Measurements from ENCODE around the gene PPP3CA. TPM values are rescaled to one million over a fixed set of nuclear protein-coding genes. Genes with fewer than 3 reads are reported as not detected.

Gene PPP3CA
- total and polyA plus RNA-seq, 7 experiments from 2014 or later = 2.9 to 30.9 (median 16.9) TPM

DNA sequence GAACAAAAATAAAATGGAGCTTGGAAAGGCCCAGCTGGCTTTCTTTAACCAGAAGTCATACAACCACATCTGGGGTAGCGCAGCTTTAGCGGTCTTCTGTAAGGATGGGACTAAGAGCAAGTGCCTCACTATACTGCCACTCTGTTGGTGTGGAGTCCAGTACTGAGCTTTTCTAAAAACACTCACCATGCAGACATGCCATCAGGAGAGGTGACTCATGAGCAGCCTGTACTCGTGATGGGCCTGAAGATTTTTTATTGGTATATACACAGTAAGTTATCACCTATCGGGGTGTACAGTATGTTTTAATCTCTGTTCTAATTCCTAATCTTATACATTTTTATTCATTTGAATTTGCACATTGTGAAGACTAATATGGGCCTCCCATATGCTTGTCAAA lies 9.6 kb downstream of the PPP3CA start:
- H3K27ac ChIP-seq (ENCODE audit: low read depth, low read length) = no peak overlapping the region
- ChIA-PET CTCF (no interaction called here), POLR2A (interaction anchor here (1.6 kb wide), 1 partner anchor 8 kb away, joined by 3 read pairs; no protein-coding TSS in a partner anchor)
- ATAC-seq = peak; percentile 47
- intact Hi-C loops (cut with micrococcal nuclease) = no loop called here
- H3K27me3 ChIP-seq (ENCODE audit: control insufficient read depth in 2 of 2, insufficient read depth in 2 of 2, low read length in 2 of 2) = no peaks in the 10 kb centered on the region
- peaks cover 0 to 45% (median 0%) of the 10 kb centered on the region in 5 donors for H3K27me3 Mint-ChIP-seq
- peaks cover 0 to 18% of the 10 kb centered on the region in 2 donors for H3K4me1 ChIP-seq (ENCODE audit: control insufficient read depth in 2 of 2, insufficient read depth in 2 of 2, low read length in 2 of 2)
- no peaks in the 10 kb centered on the region for H3K9me3 ChIP-seq (ENCODE audit: control insufficient read depth in 2 of 3, low read length in 3 of 3)
- peaks cover 0 to 13% (median 3%) of the 10 kb centered on the region in 5 donors for H3K36me3 Mint-ChIP-seq
- DNase-seq = no peak
- no peak overlapping the region for H3K4me3 ChIP-seq (ENCODE audit: low read length)
- H3K9me3 Mint-ChIP-seq = peaks cover 0 to 2% (median 0%) of the 10 kb centered on the region in 11 donors
- H3K27ac Mint-ChIP-seq = peak overlapping the region in 1 of 9 donors; percentile 41
- no peaks in the 10 kb centered on the region for H3K36me3 ChIP-seq (ENCODE audit: control insufficient read depth in 2 of 3, insufficient read depth in 3 of 3, low read length in 3 of 3)
- peaks cover 15 to 71% (median 57%) of the 10 kb centered on the region in 7 donors for H3K4me1 Mint-ChIP-seq
- H3K4me3 Mint-ChIP-seq = no peak overlapping the region

DNA sequence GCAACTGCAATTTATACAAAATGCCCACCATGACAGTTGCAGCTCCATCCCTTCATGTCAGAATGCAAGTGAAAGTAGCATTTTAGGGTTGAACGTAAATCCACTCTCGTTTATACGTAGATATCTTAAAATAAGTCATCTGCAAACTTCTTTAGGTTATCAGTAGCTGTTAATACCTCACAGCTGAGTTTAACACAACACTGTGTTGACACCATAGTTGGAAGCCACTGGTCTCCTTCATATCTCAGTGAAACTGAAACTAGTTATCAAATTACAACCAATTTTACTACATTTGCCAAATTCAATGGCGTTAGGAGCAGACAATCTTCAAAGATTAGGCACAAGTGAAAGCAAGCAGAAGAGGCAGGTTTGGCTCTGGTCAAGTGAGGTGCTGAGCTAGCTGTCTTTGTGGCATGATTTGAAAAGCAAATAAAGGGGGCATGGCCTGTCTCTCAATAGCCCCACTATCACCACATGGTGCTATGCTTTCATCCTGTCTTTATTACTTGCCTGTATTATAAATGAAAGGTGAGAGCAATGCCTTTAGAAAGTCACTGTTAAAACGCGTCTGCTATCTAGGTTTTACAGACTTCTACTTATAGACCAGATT lies 12.3 kb downstream of the PPP3CA start:
- Histone ChIP-seq H3K36me3 (ENCODE audit: control insufficient read depth in 2 of 3, insufficient read depth in 3 of 3, low read length in 3 of 3) (no peaks in the 10 kb centered on the region), H3K27me3 (ENCODE audit: control insufficient read depth in 2 of 2, insufficient read depth in 2 of 2, low read length in 2 of 2) (no peaks in the 10 kb centered on the region), H3K9me3 (ENCODE audit: control insufficient read depth in 2 of 3, low read length in 3 of 3) (no peaks in the 10 kb centered on the region), H3K27ac (ENCODE audit: low read depth, low read length) (no peak overlapping the region), H3K4me3 (ENCODE audit: low read length) (no peak overlapping the region), H3K4me1 (ENCODE audit: control insufficient read depth in 2 of 2, insufficient read depth in 2 of 2, low read length in 2 of 2) (peaks cover 0 to 16% of the 10 kb centered on the region in 2 donors)
- H3K4me3 Mint-ChIP-seq = no peak overlapping the region
- peaks cover 11 to 61% (median 46%) of the 10 kb centered on the region in 7 donors for H3K4me1 Mint-ChIP-seq
- ChIA-PET CTCF (no interaction called here), POLR2A (no interaction called here)
- H3K9me3 Mint-ChIP-seq = peaks cover 0 to 2% (median 0%) of the 10 kb centered on the region in 11 donors
- ATAC-seq (peak; percentile 46), DNase-seq (no peak)
- H3K36me3 Mint-ChIP-seq = peaks cover 0 to 13% (median 3%) of the 10 kb centered on the region in 5 donors
- H3K27ac Mint-ChIP-seq = no peak overlapping the region
- intact Hi-C loops (cut with micrococcal nuclease) = no loop called here
- peaks cover 0 to 47% (median 0%) of the 10 kb centered on the region in 5 donors for H3K27me3 Mint-ChIP-seq

DNA sequence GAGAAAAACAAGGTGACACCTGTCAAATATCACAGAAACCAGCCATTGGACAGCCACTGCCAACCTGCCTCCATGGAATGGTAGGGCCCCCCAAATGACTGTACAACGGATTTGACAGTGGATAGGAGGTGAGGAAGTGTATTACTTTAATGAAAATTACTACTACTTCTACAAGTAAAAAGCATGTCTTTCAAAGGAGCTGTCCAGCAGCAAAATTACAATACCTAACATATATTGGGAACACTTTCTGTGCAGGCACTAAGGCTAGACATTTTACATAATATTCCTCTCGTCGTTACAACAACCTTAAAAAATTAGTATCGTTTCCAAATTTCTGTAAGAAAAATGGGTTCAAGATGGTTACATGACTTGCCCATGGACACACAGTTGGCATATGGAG lies 14.9 kb downstream of the PPP3CA start:
- H3K27ac Mint-ChIP-seq = no peak overlapping the region
- H3K9me3 Mint-ChIP-seq = peaks cover 0 to 2% (median 0%) of the 10 kb centered on the region in 11 donors
- intact Hi-C loops (cut with micrococcal nuclease) = no loop called here

DNA sequence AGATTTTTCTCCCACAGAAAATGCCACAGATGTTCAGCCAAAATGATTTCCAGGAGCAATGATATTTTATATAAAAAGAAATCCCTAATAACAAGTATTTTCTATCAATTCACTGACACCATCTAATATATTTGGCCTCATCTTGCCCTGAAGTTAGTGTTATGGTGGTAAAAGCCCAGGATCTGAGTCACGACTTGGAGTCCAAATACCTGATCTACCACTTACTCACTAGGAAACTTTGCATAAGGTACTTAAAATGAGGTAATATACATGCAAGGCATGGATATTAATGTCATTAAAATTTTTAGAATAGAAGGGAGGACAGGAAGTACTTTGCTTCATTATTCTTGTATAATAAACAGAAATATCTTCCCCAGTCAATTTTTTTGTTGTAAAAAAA lies 16.3 kb downstream of the PPP3CA start:
- H3K27me3 ChIP-seq (ENCODE audit: control insufficient read depth in 2 of 2, insufficient read depth in 2 of 2, low read length in 2 of 2) = no peaks in the 10 kb centered on the region
- Mint-ChIP-seq H3K4me1 (peaks cover 27 to 65% (median 49%) of the 10 kb centered on the region in 7 donors), H3K4me3 (no peak overlapping the region), H3K27ac (no peak overlapping the region), H3K27me3 (peaks cover 0 to 40% (median 0%) of the 10 kb centered on the region in 5 donors), H3K9me3 (peaks cover 0 to 2% (median 0%) of the 10 kb centered on the region in 11 donors), H3K36me3 (peaks cover 0 to 13% (median 3%) of the 10 kb centered on the region in 5 donors)
- POLR2A ChIA-PET = no interaction called here
- H3K4me3 ChIP-seq (ENCODE audit: low read length) = no peak overlapping the region
- H3K27ac ChIP-seq (ENCODE audit: low read depth, low read length) = no peak overlapping the region
- intact Hi-C loops (cut with micrococcal nuclease) = no loop called here
- no peaks in the 10 kb centered on the region for H3K9me3 ChIP-seq (ENCODE audit: control insufficient read depth in 2 of 3, low read length in 3 of 3)
- H3K36me3 ChIP-seq (ENCODE audit: control insufficient read depth in 2 of 3, insufficient read depth in 3 of 3, low read length in 3 of 3) = no peaks in the 10 kb centered on the region
- CTCF ChIA-PET = no interaction called here
- DNase-seq (no peak), ATAC-seq (no peak)
- H3K4me1 ChIP-seq (ENCODE audit: control insufficient read depth in 2 of 2, insufficient read depth in 2 of 2, low read length in 2 of 2) = peaks cover 18 to 53% of the 10 kb centered on the region in 2 donors

More for the DNA sequence above, 14.9 kb downstream of the PPP3CA start:
- Histone ChIP-seq H3K27ac (ENCODE audit: low read depth, low read length) (no peak overlapping the region), H3K27me3 (ENCODE audit: control insufficient read depth in 2 of 2, insufficient read depth in 2 of 2, low read length in 2 of 2) (no peaks in the 10 kb centered on the region), H3K9me3 (ENCODE audit: control insufficient read depth in 2 of 3, low read length in 3 of 3) (no peaks in the 10 kb centered on the region), H3K36me3 (ENCODE audit: control insufficient read depth in 2 of 3, insufficient read depth in 3 of 3, low read length in 3 of 3) (no peaks in the 10 kb centered on the region), H3K4me3 (ENCODE audit: low read length) (no peak overlapping the region), H3K4me1 (ENCODE audit: control insufficient read depth in 2 of 2, insufficient read depth in 2 of 2, low read length in 2 of 2) (peaks cover 17 to 41% of the 10 kb centered on the region in 2 donors)
- peaks cover 0 to 34% (median 0%) of the 10 kb centered on the region in 5 donors for H3K27me3 Mint-ChIP-seq
- CTCF ChIA-PET = no interaction called here
- H3K4me3 Mint-ChIP-seq = no peak overlapping the region
- peaks cover 0 to 13% (median 3%) of the 10 kb centered on the region in 5 donors for H3K36me3 Mint-ChIP-seq
- POLR2A ChIA-PET = no interaction called here
- H3K4me1 Mint-ChIP-seq = peaks cover 25 to 61% (median 49%) of the 10 kb centered on the region in 7 donors
- ATAC-seq (no peak), DNase-seq (no peak)

DNA sequence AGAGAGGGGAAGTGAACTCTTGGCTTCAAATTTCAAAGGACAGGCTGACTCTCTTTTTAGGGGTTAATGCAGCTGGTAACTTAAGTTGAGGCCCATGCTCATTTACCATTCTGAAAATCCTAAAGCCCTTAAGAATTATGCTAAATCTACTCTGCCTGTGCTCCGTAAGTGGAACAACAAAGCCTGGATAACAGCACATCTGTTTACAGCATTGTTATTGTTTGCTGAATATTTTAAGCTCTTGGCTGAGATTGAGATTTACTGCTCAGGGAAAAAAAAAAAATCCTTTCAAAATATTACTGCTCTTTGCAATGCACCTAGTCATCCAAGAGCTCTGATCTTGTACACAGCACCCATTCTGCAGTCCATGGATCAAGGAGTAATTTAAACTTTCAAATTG lies 17.7 kb downstream of the PPP3CA start:
- Mint-ChIP-seq H3K4me3 (peak overlapping the region in 1 of 10 donors; percentile 11), H3K9me3 (no peaks in the 10 kb centered on the region), H3K27ac (peak overlapping the region in 1 of 9 donors; percentile 53), H3K36me3 (peaks cover 0 to 7% (median 7%) of the 10 kb centered on the region in 5 donors), H3K27me3 (peaks cover 0 to 44% (median 0%) of the 10 kb centered on the region in 5 donors), H3K4me1 (peaks cover 26 to 62% (median 47%) of the 10 kb centered on the region in 7 donors)
- ChIA-PET POLR2A (interaction anchor here (0.9 kb wide), 1 partner anchor 49 kb away, joined by 8 read pairs; no protein-coding TSS in a partner anchor), CTCF (no interaction called here)
- DNase-seq (no peak), ATAC-seq (no peak)
- intact Hi-C loops (cut with micrococcal nuclease) = loop anchor here (2.0 to 5.0 kb wide), 4 partner anchors 17 to 307 kb away; no protein-coding TSS in a partner anchor
- Histone ChIP-seq H3K36me3 (ENCODE audit: control insufficient read depth in 2 of 3, insufficient read depth in 3 of 3, low read length in 3 of 3) (no peaks in the 10 kb centered on the region), H3K4me3 (ENCODE audit: low read length) (no peak overlapping the region), H3K4me1 (ENCODE audit: control insufficient read depth in 2 of 2, insufficient read depth in 2 of 2, low read length in 2 of 2) (peaks cover 18 to 43% of the 10 kb centered on the region in 2 donors), H3K27me3 (ENCODE audit: control insufficient read depth in 2 of 2, insufficient read depth in 2 of 2, low read length in 2 of 2) (no peaks in the 10 kb centered on the region), H3K27ac (ENCODE audit: low read depth, low read length) (no peak overlapping the region), H3K9me3 (ENCODE audit: control insufficient read depth in 2 of 3, low read length in 3 of 3) (no peaks in the 10 kb centered on the region)

DNA sequence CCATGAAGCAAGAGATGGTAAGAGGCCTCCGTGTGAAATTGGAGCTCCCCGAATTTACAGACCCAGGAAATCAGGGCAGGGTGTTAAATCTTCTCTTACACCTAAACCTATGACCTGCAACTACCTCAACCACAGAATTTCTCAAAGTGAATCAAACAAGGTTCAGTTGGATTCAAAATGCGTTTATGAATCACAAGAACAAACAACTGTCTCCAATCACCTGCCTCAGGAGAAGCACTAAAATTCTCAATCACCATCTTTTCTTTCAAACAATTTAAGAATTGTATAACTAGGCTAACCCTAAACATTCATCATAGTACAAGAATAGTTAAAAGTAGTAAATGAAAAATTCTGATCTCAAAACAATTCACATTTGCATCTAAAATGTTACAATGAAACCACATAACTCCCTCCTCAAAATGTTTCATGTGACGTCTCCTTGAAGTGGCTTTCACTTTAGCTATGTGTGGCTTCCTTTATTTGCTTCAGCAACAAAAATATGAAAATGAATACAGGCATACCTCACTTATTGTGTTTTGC lies 19.2 kb downstream of the PPP3CA start:
- ATAC-seq = peak; percentile 93
- peak in 7 of 9 donors; percentile 47 to 78 (median 66) for DNase-seq
- peaks cover 0 to 50% (median 4%) of the 10 kb centered on the region in 5 donors for H3K27me3 Mint-ChIP-seq
- peaks cover 0 to 2% (median 0%) of the 10 kb centered on the region in 11 donors for H3K9me3 Mint-ChIP-seq
- Histone ChIP-seq H3K4me1 (ENCODE audit: control insufficient read depth in 2 of 2, insufficient read depth in 2 of 2, low read length in 2 of 2) (peaks cover 18 to 49% of the 10 kb centered on the region in 2 donors), H3K4me3 (ENCODE audit: low read length) (peak overlapping the region; percentile 31), H3K36me3 (ENCODE audit: control insufficient read depth in 2 of 3, insufficient read depth in 3 of 3, low read length in 3 of 3) (no peaks in the 10 kb centered on the region), H3K27me3 (ENCODE audit: control insufficient read depth in 2 of 2, insufficient read depth in 2 of 2, low read length in 2 of 2) (no peaks in the 10 kb centered on the region), H3K9me3 (ENCODE audit: control insufficient read depth in 2 of 3, low read length in 3 of 3) (no peaks in the 10 kb centered on the region), H3K27ac (ENCODE audit: low read depth, low read length) (no peak overlapping the region)
- POLR2A ChIA-PET = interaction anchor here (1.4 to 2.9 kb wide), 3 partner anchors 17 to 1500 kb away, joined by 4 to 12 read pairs (median 5); partner anchors contain the start of genes PPP3CA and UBE2D3
- H3K36me3 Mint-ChIP-seq = peaks cover 0 to 11% (median 5%) of the 10 kb centered on the region in 5 donors
- H3K27ac Mint-ChIP-seq = peak overlapping the region; percentile 1 to 92 (median 83)
- CTCF ChIA-PET = interaction anchor here (0.6 kb wide), 1 partner anchor 8 kb away, joined by 4 read pairs; no protein-coding TSS in a partner anchor
- peak overlapping the region; percentile 68 to 86 (median 82) for H3K4me3 Mint-ChIP-seq
- H3K4me1 Mint-ChIP-seq = peaks cover 31 to 66% (median 55%) of the 10 kb centered on the region in 7 donors
- intact Hi-C loops (cut with micrococcal nuclease) = loop anchor here (1.0 to 5.0 kb wide), 9 partner anchors 8 to 306 kb away; partner anchors contain the start of gene PPP3CA (in 2 of the 2)

Data from naive thymus-derived CD4-positive, alpha-beta T cell (primary cell).